ENCODE measurements around the gene LY9.

DNA sequence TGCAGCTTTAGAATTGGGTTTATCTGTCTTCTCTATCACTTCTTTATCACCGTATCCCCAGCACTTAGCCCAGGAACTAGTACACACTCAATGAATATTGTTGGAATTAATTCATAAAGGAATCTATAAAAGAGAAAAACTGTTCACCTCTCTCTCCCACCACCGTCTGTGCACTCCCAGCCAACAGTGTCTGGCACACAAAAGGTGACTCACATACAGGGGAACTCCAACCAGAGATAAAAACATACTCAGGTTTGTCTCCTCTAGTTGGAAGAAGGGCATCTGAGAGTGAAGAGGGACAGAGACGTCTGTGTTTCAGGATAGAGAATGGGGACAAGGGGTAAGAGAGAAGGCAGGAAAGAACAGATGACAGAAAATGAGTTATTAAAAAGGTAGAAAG, 79.0 kb downstream of the LY9 start:
- TF ChIP-seq, protein P1, sequence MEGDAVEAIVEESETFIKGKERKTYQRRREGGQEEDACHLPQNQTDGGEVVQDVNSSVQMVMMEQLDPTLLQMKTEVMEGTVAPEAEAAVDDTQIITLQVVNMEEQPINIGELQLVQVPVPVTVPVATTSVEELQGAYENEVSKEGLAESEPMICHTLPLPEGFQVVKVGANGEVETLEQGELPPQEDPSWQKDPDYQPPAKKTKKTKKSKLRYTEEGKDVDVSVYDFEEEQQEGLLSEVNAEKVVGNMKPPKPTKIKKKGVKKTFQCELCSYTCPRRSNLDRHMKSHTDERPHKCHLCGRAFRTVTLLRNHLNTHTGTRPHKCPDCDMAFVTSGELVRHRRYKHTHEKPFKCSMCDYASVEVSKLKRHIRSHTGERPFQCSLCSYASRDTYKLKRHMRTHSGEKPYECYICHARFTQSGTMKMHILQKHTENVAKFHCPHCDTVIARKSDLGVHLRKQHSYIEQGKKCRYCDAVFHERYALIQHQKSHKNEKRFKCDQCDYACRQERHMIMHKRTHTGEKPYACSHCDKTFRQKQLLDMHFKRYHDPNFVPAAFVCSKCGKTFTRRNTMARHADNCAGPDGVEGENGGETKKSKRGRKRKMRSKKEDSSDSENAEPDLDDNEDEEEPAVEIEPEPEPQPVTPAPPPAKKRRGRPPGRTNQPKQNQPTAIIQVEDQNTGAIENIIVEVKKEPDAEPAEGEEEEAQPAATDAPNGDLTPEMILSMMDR (conservative IDR thresholded peaks at IDR 0.05; ENCODE audit: low read depth in 2 of 2), result no peak
- TF ChIP-seq POLR2AphosphoS5 (IDR thresholded peaks at IDR 0.05; ENCODE audit: low read depth) (no peak), EZH2 (IDR thresholded peaks at IDR 0.05; ENCODE audit: low read depth, unreplicated experiment) (no peak), CREB1 (CRISPR knock-in tag; IDR thresholded peaks at IDR 0.05; ENCODE audit: low read depth) (no peak)
- TF ChIP-seq, protein P2, sequence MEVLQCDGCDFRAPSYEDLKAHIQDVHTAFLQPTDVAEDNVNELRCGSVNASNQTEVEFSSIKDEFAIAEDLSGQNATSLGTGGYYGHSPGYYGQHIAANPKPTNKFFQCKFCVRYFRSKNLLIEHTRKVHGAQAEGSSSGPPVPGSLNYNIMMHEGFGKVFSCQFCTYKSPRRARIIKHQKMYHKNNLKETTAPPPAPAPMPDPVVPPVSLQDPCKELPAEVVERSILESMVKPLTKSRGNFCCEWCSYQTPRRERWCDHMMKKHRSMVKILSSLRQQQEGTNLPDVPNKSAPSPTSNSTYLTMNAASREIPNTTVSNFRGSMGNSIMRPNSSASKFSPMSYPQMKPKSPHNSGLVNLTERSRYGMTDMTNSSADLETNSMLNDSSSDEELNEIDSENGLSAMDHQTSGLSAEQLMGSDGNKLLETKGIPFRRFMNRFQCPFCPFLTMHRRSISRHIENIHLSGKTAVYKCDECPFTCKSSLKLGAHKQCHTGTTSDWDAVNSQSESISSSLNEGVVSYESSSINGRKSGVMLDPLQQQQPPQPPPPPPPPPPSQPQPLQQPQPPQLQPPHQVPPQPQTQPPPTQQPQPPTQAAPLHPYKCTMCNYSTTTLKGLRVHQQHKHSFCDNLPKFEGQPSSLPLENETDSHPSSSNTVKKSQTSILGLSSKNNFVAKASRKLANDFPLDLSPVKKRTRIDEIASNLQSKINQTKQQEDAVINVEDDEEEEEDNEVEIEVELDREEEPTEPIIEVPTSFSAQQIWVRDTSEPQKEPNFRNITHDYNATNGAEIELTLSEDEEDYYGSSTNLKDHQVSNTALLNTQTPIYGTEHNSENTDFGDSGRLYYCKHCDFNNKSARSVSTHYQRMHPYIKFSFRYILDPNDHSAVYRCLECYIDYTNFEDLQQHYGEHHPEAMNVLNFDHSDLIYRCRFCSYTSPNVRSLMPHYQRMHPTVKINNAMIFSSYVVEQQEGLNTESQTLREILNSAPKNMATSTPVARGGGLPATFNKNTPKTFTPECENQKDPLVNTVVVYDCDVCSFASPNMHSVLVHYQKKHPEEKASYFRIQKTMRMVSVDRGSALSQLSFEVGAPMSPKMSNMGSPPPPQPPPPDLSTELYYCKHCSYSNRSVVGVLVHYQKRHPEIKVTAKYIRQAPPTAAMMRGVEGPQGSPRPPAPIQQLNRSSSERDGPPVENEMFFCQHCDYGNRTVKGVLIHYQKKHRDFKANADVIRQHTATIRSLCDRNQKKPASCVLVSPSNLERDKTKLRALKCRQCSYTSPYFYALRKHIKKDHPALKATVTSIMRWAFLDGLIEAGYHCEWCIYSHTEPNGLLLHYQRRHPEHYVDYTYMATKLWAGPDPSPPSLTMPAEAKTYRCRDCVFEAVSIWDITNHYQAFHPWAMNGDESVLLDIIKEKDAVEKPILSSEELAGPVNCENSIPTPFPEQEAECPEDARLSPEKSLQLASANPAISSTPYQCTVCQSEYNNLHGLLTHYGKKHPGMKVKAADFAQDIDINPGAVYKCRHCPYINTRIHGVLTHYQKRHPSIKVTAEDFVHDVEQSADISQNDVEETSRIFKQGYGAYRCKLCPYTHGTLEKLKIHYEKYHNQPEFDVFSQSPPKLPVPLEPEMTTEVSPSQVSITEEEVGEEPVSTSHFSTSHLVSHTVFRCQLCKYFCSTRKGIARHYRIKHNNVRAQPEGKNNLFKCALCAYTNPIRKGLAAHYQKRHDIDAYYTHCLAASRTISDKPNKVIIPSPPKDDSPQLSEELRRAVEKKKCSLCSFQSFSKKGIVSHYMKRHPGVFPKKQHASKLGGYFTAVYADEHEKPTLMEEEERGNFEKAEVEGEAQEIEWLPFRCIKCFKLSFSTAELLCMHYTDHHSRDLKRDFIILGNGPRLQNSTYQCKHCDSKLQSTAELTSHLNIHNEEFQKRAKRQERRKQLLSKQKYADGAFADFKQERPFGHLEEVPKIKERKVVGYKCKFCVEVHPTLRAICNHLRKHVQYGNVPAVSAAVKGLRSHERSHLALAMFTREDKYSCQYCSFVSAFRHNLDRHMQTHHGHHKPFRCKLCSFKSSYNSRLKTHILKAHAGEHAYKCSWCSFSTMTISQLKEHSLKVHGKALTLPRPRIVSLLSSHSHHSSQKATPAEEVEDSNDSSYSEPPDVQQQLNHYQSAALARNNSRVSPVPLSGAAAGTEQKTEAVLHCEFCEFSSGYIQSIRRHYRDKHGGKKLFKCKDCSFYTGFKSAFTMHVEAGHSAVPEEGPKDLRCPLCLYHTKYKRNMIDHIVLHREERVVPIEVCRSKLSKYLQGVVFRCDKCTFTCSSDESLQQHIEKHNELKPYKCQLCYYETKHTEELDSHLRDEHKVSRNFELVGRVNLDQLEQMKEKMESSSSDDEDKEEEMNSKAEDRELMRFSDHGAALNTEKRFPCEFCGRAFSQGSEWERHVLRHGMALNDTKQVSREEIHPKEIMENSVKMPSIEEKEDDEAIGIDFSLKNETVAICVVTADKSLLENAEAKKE (CRISPR knock-in tag; IDR thresholded peaks at IDR 0.05), result no peak

Data from GM23338 (cell line).